22Rv1 (cell line): ENCODE data around the gene PCK2.

Experiments
- CTCF ChIP-seq: fragments of 450-650 bp; IDR thresholded peaks from 2 replicates; pipeline ENCODE4 v1.5.1; 2017; ENCODE audit warnings: mild to moderate bottlenecking
- ZFX ChIP-seq: fragments of 450-650 bp; IDR thresholded peaks from 2 replicates; pipeline ENCODE4 v1.6.1; 2017; ENCODE audit warnings: antibody characterized with exemption, borderline replicate concordance

- TF ChIP-seq CTCF: no peak
- TF ChIP-seq ZFX: no peak
Observed at GRCh38 chr14:24145690-24146452, 51.8 kb downstream of the PCK2 start.
